Gastrocnemius medialis (tissue), 4 donors: Measurements from ENCODE around the gene PDZD4. TPM values are rescaled to one million over a fixed set of nuclear protein-coding genes. Genes with fewer than 3 reads are reported as not detected.

ENCODE experiments used
- ATAC-seq, 2 donors: fragments of 150-250 bp; one replicate each; pipeline ENCODE4 v1.9.1; 2016
- DNase-seq, 2 donors: peaks; one replicate each; pipeline ENCODE4 v3.0.0-alpha.2; 2019
- H3K27ac ChIP-seq, 4 donors: fragments of 200-600 bp; sonication (generic); 1 replicate in 1 of 4; 2 replicates in 3 of 4; pipeline ENCODE4 v1.5.1; 2016 to 2018; ENCODE audit warnings: mild to moderate bottlenecking in 2 of 4, moderate library complexity in 1 of 4
- H3K27me3 ChIP-seq, 3 donors: fragments of 200-600 bp; sonication (generic) in 2 of 3; 1 replicate in 1 of 3; 2 replicates in 2 of 3; pipeline versions ENCODE4 v1.5.1 to v1.6.0; 2016 to 2019; ENCODE audit warnings: mild to moderate bottlenecking in 1 of 3, moderate library complexity in 1 of 3
- H3K36me3 ChIP-seq, 2 donors: fragments of 200-600 bp; sonication (generic) in 1 of 2; one replicate each; pipeline ENCODE4 v1.5.1; 2017 to 2018
- H3K4me1 ChIP-seq, 2 donors: fragments of 200-600 bp; sonication (generic) in 1 of 2; one replicate each; pipeline ENCODE4 v1.5.1; 2016 to 2017; ENCODE audit warnings: mild to moderate bottlenecking in 2 of 2
- H3K4me3 ChIP-seq, 4 donors: fragments of 200-600 bp; sonication (generic) in 3 of 4; 1 replicate in 1 of 4; 2 replicates in 3 of 4; pipeline ENCODE4 v1.5.1; 2016 to 2019; ENCODE audit warnings: mild to moderate bottlenecking in 2 of 4
- H3K9me3 ChIP-seq, 3 donors: fragments of 200-600 bp; sonication (generic) in 2 of 3; 1 replicate in 1 of 3; 2 replicates in 2 of 3; pipeline ENCODE4 v1.5.1; 2016 to 2019
- CTCF ChIP-seq, 5 experiments: fragments of 450-650 bp in 3 of 5; fragments of 200-600 bp in 2 of 5; sonication (generic) in 2 of 5; IDR thresholded peaks in 4 of 5; conservative IDR thresholded peaks in 1 of 5; 1 replicate in 4 of 5; 2 replicates in 1 of 5; pipeline ENCODE4 v1.5.1; 2016 to 2019; ENCODE audit warnings: antibody characterized with exemption in 5 of 5, mild to moderate bottlenecking in 3 of 5, moderate library complexity in 3 of 5
- POLR2A ChIP-seq, 2 donors: fragments of 450-650 bp; IDR thresholded peaks; one replicate each; pipeline ENCODE4 v1.6.1; 2017; ENCODE audit warnings: antibody characterized with exemption in 2 of 2, mild to moderate bottlenecking in 2 of 2, moderate library complexity in 2 of 2
- in situ Hi-C, 4 donors: fragments of 200-750 bp; cut with MboI; loops; one replicate each; pipeline versions ENCODE4 v1.15.0 to v1.8.0; 2017; ENCODE audit warnings: low sequenced_read_pairs in 4 of 4
- intact Hi-C: fragments of 100-400 bp; cut with DNase I; formaldehyde crosslinking; loops from one replicate; pipeline ENCODE4 v1.15.1; 2023; ENCODE audit warnings: low total_unique reads
- total RNA-seq, 4 donors: library from RNA; depleted of rRNA; stranded (reverse); fragments of >200 nt; gene quantifications; one replicate each; pipeline versions ENCODE4 v1.1.0 to v1.2.3, GENCODE V29; 2016

PDZD4 gene
- total RNA-seq, 4 donors from 2014 or later: 0.59 to 2.2 (median 1.4) TPM

GRCh38 chrX:153828723-153829548, 1.4 kb downstream of the PDZD4 start:
- Histone ChIP-seq H3K4me3 (peak overlapping the region; percentile 22 to 38 (median 34)), H3K27me3 (peaks cover 0 to 23% (median 21%) of the 10 kb centered on the region in 3 donors), H3K9me3 (no peaks in the 10 kb centered on the region), H3K36me3 (no peaks in the 10 kb centered on the region), H3K4me1 (no peaks in the 10 kb centered on the region), H3K27ac (no peak overlapping the region)
- ATAC-seq (no peak), DNase-seq (no peak)
- intact Hi-C loops: no loop called here
- in situ Hi-C loops: no loop called here
- TF ChIP-seq CTCF (IDR thresholded peaks at IDR 0.05 in 4 of 5, conservative IDR thresholded peaks at IDR 0.05 in 1 of 5) (no peak), POLR2A (IDR thresholded peaks at IDR 0.05) (no peak)

- Histone ChIP-seq H3K4me1 (no peaks in the 10 kb centered on the region), H3K27ac (no peak overlapping the region), H3K36me3 (no peaks in the 10 kb centered on the region), H3K27me3 (peaks cover 0 to 23% (median 21%) of the 10 kb centered on the region in 3 donors), H3K9me3 (no peaks in the 10 kb centered on the region), H3K4me3 (peak overlapping the region in 1 of 4 donors; percentile 36)
- intact Hi-C loops: no loop called here
- in situ Hi-C loops: no loop called here
- DNase-seq (no peak), ATAC-seq (no peak)
- no peak for TF ChIP-seq CTCF (IDR thresholded peaks at IDR 0.05 in 4 of 5, conservative IDR thresholded peaks at IDR 0.05 in 1 of 5)
- no peak for TF ChIP-seq POLR2A (IDR thresholded peaks at IDR 0.05)
These were observed 2.0 kb downstream of the PDZD4 start for GRCh38 chrX:153828308-153828707.

- Histone ChIP-seq H3K4me1 (no peaks in the 10 kb centered on the region), H3K36me3 (no peaks in the 10 kb centered on the region), H3K27ac (no peak overlapping the region), H3K4me3 (no peak overlapping the region), H3K9me3 (no peaks in the 10 kb centered on the region), H3K27me3 (peaks cover 0 to 23% (median 21%) of the 10 kb centered on the region in 3 donors)
- in situ Hi-C loops: no loop called here
- intact Hi-C loops: no loop called here
- TF ChIP-seq POLR2A (IDR thresholded peaks at IDR 0.05): no peak
- TF ChIP-seq CTCF (IDR thresholded peaks at IDR 0.05 in 4 of 5, conservative IDR thresholded peaks at IDR 0.05 in 1 of 5): no peak
- DNase-seq: no peak
- no peak for ATAC-seq
These were observed 2.4 kb downstream of the PDZD4 start for GRCh38 chrX:153827903-153828302.

- TF ChIP-seq POLR2A (IDR thresholded peaks at IDR 0.05): no peak
- no peak for TF ChIP-seq CTCF (IDR thresholded peaks at IDR 0.05 in 4 of 5, conservative IDR thresholded peaks at IDR 0.05 in 1 of 5)
- Histone ChIP-seq H3K36me3 (no peaks in the 10 kb centered on the region), H3K4me3 (no peak overlapping the region), H3K9me3 (no peaks in the 10 kb centered on the region), H3K27ac (no peak overlapping the region), H3K27me3 (peaks cover 0 to 23% (median 19%) of the 10 kb centered on the region in 3 donors), H3K4me1 (no peaks in the 10 kb centered on the region)
- intact Hi-C loops: no loop called here
- DNase-seq (no peak), ATAC-seq (no peak)
- in situ Hi-C loops: no loop called here
These were observed 3.3 kb downstream of the PDZD4 start for GRCh38 chrX:153827016-153827415.
